GOT3 (cell line): ENCODE measurements around the gene DOHH.
A peak's percentile ranks its signal among the peaks of the same experiment; 100 is the strongest.

Experiments used
- DNase-seq: peaks from one replicate; lab custom pipeline; 2025; ENCODE audit warnings: mixed read lengths; lab: John Stamatoyannopoulos, UW

DOHH gene

GRCh38 chr19:3500429-3501101 is at the start of gene DOHH:
DOHH (minus strand) TSS chr19:3500674; CDS start chr19:3496814, 3,860 bp downstream.
- DNase-seq: peak; percentile 87

DNA sequence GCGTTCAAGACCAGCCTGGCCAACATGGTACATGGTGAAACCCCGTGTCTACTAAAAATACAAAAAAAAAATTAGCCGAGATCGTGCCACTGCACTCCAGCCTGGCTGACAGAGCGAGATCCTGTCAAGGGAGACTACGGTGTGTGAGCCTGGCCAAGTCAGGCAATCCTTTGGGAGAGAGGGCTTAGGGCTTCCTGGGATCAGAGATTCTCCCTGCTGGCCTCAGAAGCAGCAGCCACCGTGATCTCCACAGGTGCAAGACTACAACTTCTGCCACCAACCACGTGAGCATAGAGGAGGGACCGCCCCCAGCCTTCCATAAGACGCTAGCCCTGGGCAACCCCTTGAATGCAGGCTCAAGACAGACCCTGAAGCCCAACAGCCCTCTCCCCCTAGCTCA is 49.3 kb upstream of the DOHH start:
- DNase-seq: no peak

DNA sequence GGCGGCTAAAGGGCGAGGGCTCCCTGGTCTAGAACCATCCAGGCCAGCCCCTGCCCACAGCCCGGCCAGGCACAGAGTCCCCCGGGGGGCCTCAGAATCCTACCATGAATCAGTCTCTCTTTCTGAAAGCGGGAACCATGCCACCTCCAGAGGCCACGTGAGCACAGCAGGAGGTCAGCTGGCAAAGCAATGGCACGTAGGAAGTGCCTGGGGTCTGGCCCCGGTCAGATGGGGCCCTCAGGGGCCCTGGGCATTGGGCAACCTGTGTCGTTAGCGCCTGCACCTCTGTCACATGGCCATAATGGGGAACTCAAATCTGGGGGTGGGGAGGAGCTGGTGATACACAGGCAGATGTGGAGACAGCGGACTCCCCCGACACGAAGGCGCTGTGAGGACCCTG is 48.1 kb upstream of the DOHH start:
- no peak for DNase-seq

DNA sequence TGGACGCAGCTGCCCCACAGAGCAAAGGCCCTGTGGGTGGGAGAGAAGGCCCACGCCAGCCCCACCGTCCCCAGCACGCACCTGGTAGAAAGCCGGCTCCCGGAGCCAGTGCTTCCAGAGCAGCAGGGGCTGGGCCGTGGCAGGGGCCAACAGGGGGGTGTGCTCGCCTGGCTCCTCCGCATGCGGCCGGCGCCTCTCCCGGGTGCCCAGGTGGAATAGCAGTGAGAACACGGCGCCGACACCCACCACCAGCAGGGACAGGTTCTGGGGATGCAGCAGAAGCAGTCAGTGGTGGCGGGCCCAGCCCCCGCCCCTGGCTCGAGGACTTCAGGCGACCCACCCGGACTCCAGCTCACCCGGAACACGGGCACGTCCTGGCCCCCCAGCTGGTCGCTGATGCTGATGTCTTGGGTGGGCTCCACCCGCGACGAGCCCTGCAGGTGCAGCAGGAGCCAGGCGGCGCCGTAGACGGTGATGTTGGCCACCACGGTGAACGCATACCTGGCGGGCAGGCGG is 47.4 kb upstream of the DOHH start:
- no peak for DNase-seq

- DNase-seq: no peak
Observed at GRCh38 chr19:3547301-3547731, 46.8 kb upstream of the DOHH start.

DNA sequence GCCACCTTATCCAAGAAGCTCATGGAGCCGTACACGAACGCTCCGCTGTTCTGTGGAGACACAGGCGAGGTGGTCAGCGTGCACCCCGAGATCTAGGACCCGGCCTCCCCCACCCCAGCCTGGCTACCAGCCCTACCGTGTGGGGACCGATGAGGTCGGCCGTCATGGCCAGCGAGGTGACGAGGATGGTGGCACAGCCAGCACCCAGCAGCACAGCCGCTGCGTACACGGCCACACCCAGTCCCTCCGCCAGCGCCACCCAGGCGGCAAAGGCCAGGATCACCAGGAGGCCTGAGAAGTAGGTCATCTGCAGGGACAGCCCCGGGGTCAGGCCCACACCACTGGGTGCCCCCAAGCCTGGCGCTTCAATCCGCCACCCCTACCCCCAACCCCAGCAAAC is 45.6 kb upstream of the DOHH start:
- DNase-seq: no peak

GRCh38 chr19:3545669-3546034 is 45.2 kb upstream of the DOHH start:
- no peak for DNase-seq

GRCh38 chr19:3544742-3545668 is 44.5 kb upstream of the DOHH start:
- DNase-seq: peak; percentile 17

DNA sequence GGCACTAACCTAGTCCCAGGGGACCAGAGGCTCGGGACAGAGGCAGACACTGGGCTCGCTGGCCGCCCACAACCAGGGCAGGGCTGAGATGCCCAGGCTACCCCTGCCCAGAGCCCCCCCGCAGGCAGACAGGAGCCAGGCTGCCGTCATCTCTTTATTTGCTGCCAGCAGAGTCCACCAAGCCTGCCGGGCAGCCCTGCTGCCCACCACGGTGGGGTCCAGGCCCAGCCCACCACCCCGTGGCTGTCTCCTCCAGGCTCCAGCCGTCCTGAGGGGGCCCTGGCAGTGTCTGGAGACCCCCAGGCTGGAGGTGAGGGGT is 43.5 kb upstream of the DOHH start:
- DNase-seq: no peak

GRCh38 chr19:3543150-3544057 is 42.9 kb upstream of the DOHH start:
- DNase-seq: no peak

DNA sequence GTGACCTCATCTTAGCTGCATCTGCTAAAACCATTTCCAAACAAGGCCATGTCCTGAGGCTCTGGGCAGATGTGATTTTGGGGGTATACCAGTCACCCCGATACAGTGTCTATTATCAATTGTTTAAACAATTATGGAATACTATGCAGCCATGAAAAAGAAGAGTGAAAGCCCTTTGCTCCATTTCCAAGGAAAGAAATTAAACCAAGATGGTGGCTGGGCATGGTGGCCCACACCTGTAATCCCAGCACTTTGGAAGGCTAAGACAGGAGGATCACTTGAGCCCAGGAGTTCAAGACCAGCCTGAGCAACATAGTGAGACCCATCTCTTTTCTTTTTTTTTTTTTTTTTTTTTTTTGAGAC is 39.3 kb upstream of the DOHH start:
- DNase-seq: no peak

DNA sequence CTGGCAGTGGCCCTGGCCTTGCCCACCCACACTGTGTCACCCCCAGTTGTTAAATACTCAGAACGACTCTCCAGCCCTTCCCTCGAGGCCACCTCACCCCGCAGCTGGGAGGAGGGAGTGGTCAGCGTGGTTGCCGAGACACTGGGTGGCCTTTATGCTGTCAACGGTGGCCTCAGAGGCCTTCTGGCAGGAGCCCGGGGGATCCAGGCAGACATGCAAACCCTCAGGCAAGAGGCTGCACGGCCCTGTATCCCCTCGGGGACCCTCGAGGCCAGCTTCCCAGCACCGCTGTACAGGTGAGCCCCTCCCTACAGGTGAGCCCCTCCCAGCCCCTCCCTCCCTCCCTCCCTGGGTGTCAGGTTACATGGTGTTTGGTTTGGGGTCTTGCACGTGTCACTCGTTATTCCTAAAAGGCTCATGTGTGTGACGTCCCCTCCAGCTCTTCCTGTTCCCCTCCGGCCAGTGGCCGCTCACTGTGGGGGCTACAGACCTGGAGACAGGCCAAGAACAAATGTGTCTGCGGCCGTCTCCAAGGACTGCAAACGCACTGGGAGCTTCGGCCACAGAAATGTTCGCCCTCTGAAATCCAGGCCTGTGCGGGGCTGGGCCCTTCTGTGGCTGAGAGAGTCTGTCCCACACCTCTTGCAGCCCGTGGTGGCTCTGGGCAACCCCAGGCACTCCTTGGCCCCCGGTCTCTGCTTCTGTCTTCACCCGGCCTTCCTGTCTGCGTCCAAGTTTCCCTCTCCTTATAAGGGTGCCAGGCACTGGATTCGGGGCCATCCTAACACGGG is 38.7 kb upstream of the DOHH start, which contains the start of gene TEKTIP1:
Gene TEKTIP1 (plus strand): TSS at position 210 of the 791 bp plus-strand sequence. CDS start 4 bp downstream, at position 214.
- no peak for DNase-seq

DNA sequence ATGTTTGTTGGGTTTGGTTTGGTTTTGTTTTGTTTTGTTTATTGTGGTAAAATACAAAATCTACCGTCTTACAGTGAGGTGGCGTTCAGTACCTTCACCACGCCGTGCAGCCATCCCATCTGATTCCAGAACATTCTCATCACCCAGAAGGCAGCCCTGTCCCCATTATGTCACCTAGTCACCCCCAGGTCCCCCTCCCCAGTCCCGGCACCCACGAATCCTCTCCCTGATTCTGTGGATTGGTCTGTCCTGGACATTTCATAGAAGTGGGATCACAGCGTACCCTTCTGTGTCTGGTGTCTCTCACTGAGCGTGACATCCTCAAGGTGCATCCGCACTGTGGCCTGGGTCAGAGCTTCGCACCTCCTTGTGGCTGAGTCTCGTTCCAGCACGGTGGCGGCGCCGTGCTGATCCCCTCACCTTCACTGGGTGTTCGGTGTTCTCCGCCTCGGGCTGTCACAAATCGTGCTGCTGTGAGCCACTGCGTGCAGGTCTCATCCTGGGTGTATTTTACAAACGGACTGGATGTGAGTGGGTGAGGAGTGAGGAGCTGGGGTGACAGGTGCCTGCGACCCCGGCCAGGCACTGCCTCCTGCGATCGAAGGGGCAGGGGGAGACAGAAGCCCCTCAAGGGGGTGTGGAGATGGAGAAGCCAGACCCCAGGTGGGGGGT is 37.9 kb upstream of the DOHH start:
- no peak for DNase-seq

GRCh38 chr19:3537438-3538240 is 37.2 kb upstream of the DOHH start:
- no peak for DNase-seq

- no peak for DNase-seq
Observed at GRCh38 chr19:3537101-3537437, 36.6 kb upstream of the DOHH start.

DNA sequence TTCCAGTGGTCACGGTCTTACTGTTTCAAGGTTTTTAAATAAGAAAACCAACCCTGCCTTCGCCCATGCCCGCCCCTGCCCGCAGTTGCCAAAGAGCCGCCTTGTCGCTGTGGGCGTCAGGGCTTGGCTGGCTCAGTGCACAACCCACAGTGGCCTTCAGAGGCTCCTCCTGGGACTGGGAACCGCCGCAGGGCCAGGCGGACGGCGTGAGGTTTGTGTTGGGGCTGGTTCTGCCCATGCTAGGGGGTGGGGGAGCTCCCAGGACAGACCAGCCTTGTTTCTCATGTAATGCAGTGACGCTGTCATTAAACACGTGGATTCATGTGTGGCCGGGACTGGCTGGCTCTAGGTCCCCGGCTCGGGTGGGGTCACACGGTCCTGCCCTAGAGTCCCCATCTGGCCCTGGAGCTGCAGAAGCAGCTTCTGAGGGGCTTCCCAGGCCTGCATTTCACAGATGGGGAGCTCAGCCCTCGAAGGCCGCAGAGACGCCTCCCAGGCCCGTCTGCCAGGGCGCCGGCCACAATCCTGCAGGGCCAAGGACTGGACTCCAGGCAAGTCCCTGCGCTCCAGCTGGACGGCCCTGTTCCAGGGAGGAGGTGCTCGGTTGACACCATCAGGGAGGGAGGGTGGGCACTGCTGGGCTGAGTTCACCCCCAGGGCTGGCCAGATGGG is 36.1 kb upstream of the DOHH start:
- no peak for DNase-seq

DNA sequence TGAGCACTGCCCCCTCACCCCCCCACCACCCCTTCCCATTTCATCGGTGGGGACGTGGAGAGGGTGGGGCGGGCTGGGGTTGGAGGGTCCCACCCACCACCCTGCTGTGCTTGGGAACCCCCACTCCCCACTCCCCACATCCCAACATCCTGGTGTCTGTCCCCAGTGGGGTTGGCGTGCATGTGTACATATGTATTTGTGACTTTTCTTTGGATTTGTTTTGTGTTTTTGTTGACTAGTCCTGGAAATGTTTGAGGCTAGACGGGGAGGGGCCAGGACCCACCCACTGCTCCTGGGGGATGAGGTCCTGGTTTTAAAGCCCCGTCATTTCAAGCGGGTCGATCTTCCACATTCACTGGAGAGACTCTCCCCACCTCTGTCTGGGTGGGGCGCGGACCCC is 35.5 kb upstream of the DOHH start:
- DNase-seq: no peak

GRCh38 chr19:3535563-3535965 is 35.1 kb upstream of the DOHH start:
- no peak for DNase-seq

- no peak for DNase-seq
Observed at GRCh38 chr19:3535235-3535535, 34.7 kb upstream of the DOHH start.
